Ectodermal cell (in vitro differentiated cells): Measurements from ENCODE around the gene TMCC2.

ENCODE experiments used
- H3K27ac ChIP-seq: 2 replicates; pipeline ENCODE4 v1.7.0; 2013; ENCODE audit warnings: mild to moderate bottlenecking, low read depth, low read length; ENCODE audit not compliant: insufficient read depth, poor library complexity, severe bottlenecking
- H3K27me3 ChIP-seq: 2 replicates; pipeline ENCODE4 v1.7.0; 2013; ENCODE audit warnings: mild to moderate bottlenecking, low read length; ENCODE audit not compliant: insufficient read depth, control insufficient read depth, poor library complexity, severe bottlenecking
- H3K36me3 ChIP-seq: one replicate; pipeline ENCODE4 v1.7.0; 2013; ENCODE audit warnings: low read length; ENCODE audit not compliant: control insufficient read depth, insufficient read depth
- H3K4me1 ChIP-seq: one replicate; pipeline ENCODE4 v1.7.0; 2013; ENCODE audit warnings: low read length; ENCODE audit not compliant: control insufficient read depth, insufficient read depth
- H3K4me3 ChIP-seq: 2 replicates; pipeline ENCODE4 v1.7.0; 2013; ENCODE audit warnings: low read depth, low read length, control low read depth; ENCODE audit not compliant: insufficient read depth
- H3K9me3 ChIP-seq: 2 replicates; pipeline ENCODE4 v1.7.0; 2013; ENCODE audit warnings: mild to moderate bottlenecking, low read length, moderate library complexity; ENCODE audit not compliant: control insufficient read depth
- WGBS, 2 experiments: methylation state at CpG; one replicate each; pipeline ENCODE4 v1.1.7; 2013; ENCODE audit warnings: missing lambda C conversion rate in 2 of 2; 5-methylcytosine and 5-hydroxymethylcytosine counted together

The TMCC2 gene

DNA sequence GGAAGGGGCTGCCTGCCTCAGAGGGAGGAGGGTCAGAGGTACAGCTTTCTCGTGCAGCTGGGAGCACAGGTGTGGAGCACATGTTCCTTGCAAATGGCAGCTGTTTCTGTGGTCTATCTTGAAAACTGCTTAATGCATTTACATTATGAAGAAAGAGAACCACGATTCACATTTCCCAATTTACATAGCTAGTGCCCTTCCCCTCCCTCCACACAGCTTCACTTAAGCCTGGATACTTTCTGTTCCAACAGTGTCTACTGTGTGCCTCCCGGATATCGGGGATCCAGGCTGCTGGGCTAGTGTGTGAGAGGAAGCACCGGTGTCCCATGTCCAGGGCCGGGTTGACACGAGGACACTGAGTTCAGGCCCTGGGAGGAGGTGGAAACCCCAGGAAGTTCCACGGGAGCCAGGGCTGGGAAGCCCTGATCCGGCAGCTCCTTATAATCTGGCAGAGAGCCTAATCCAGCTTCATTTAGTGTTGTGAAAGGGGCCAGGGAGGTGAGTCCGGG is 31.6 kb downstream of the TMCC2 start:
- WGBS, 2 experiments = 90 to 92% methylated on average over 10 of the region's 10 CpGs
- Histone ChIP-seq H3K36me3 (no peaks in the 10 kb centered on the region), H3K9me3 (no peaks in the 10 kb centered on the region), H3K4me3 (no peak overlapping the region), H3K27ac (no peak overlapping the region), H3K4me1 (peaks cover 16% of the 10 kb centered on the region), H3K27me3 (no peaks in the 10 kb centered on the region)

DNA sequence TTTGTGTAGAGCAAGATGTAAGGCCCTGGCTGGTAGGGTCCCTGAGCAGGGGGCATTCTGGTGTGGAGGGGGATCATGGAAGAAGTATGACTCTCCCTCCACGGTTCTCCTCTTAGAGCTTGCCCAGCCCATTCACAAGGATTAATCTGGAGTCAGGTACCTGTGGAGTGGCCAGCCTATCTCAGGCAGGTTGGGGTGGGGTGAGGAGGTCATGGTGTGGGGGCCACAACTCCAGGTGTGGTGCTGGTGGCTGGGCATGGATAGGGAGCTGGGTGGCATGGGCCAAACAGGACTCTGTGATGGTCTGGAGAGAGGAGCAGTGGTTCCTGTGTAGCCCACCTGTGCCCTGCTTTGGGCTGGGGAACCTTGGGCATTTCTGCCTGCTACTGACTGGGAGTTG is 32.3 kb downstream of the TMCC2 start:
- H3K27ac ChIP-seq = no peak overlapping the region
- no peaks in the 10 kb centered on the region for H3K9me3 ChIP-seq
- H3K4me3 ChIP-seq = no peak overlapping the region
- H3K27me3 ChIP-seq = no peaks in the 10 kb centered on the region
- 95 to 100% methylated on average over 1 of the region's 1 CpG for WGBS, 2 experiments
- no peaks in the 10 kb centered on the region for H3K36me3 ChIP-seq
- H3K4me1 ChIP-seq = peaks cover 16% of the 10 kb centered on the region

DNA sequence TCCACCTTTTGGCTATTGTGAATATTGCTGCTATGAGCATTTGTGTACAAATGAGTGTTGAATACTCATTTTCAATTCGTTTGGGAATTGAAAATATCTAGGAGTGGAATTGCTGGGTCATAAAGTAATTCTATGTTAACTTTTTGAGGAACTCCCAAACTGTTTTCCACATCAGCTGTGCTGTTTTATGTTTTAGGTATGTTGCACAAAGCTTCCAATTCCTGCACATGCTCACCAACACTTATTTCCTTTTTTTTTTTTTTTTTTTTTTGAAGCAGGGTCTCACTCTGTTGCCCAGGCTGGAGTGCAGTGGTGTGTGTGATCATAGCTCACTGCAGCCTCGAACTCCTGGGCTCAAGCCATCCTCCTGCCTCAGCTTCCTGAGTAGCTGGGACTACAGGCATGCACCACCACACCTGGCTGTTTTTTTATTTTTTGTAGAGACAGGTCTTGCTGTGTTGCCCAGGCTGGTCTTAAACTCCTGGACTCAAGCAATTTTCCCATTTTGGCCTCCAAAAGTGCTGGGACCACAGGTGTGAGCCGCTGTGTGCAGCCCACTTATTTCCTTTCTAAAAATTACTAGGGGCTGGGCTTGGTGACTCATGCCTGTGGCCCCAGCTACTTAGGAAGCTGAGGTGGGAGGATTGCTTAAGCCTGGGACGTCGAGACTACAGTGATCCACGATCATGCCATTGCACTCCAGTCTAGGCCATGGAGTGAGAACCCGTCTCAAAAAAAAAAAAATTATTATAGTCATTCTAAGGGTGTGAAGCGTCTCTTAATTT is 33.4 kb downstream of the TMCC2 start:
- Histone ChIP-seq H3K27ac (no peak overlapping the region), H3K4me3 (no peak overlapping the region)
- WGBS, 2 experiments = 87 to 91% methylated on average over 8 of the region's 8 CpGs

DNA sequence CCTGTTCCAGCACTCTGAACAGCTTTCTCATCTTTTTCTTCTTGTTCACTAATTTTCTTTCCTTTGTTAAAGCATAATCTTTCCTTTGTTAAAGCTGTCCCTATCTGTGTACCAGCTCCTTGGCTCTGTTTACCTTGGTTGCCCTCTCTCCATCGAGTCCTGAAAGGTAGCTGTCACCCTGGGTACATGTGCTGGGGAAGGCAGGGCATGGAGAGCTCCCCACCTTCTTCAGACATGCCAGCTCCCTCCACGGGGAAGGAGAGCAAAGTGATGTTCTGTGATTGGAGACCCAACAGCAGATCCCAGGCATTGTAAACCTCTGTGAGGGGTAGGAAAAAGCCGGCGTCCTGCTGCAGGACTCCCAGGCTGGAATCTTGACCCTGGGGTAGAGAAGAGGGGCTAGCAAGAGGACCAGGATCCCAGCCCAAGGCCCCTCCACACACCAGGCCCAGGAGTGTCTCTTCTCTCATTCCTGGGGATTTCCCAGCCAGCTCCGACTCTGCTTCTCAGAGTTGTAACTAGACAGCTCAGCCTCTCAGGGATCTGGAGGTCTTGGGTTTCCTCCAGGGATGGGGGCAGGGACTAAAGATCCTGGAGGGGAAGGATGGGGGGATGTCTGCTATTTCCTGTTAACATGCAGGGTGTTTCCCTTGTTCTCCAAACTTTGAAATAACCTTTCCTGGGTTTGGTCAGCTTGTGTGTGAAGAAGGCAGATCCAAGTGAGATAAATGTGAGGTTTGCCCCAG is 34.4 kb downstream of the TMCC2 start:
- H3K36me3 ChIP-seq = no peaks in the 10 kb centered on the region
- H3K27ac ChIP-seq = no peak overlapping the region
- peaks cover 16% of the 10 kb centered on the region for H3K4me1 ChIP-seq
- no peaks in the 10 kb centered on the region for H3K9me3 ChIP-seq
- no peak overlapping the region for H3K4me3 ChIP-seq
- WGBS, 2 experiments = 48 to 56% methylated on average over 5 of the region's 5 CpGs
- H3K27me3 ChIP-seq = no peaks in the 10 kb centered on the region

More for the DNA sequence above, 33.4 kb downstream of the TMCC2 start:
- H3K4me1 ChIP-seq = peaks cover 16% of the 10 kb centered on the region
- H3K9me3 ChIP-seq = no peaks in the 10 kb centered on the region
- no peaks in the 10 kb centered on the region for H3K36me3 ChIP-seq
- H3K27me3 ChIP-seq = no peaks in the 10 kb centered on the region

DNA sequence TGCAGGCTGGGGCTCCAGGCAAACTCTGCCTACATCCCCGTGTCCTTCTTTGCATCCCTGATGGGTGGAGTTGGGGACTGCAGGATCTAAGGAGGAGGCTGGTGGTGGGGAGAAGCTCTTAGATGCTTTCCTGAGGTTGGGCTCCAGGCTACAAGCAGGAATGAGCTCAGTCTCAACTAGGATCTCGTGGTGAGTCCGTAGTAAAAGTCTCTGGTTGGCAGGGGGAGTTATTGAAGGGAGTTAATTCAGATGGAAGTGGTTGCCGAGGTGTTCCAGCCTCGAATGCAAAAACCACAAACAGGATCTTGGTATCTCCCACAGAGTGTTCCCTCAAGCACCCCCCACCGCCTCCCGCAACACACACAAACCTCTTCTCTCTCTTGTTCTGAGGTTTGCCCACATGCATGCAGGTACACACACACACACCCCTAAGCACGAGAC is 35.0 kb downstream of the TMCC2 start:
- no peaks in the 10 kb centered on the region for H3K9me3 ChIP-seq
- H3K4me3 ChIP-seq = no peak overlapping the region
- WGBS, 2 experiments = 82% methylated on average over 8 of the region's 8 CpGs
- H3K27me3 ChIP-seq = no peaks in the 10 kb centered on the region
- H3K27ac ChIP-seq = no peak overlapping the region
- H3K36me3 ChIP-seq = no peaks in the 10 kb centered on the region
- H3K4me1 ChIP-seq = peaks cover 12% of the 10 kb centered on the region

DNA sequence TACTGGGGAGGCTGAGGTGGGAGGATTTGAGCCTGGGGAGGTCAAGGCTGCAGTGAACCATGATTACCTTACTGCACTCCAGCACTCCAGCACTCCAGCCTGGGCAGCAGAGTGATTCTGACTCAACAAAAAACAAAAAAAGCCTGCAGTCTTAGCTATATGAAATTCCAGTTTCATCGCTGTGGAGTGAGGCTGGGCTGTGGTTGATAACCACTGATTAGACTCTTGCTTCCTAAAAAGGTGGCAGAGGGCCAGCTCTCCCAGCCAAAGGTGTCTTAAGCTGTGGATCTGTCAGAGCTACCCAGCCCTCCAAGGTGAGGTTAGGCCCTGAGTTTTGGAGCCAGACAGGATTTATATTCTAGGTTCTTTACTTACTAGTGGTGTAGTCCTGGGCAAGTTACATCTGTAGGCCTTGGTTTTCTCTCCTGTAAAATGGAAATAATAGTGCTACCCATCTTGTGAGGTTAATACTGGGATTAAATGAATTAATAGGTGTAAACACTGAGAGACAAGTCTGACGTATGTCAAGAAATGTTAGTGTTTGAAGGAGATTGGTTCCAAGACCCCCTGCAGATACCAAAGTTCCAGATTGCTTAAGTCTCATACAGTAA is 35.9 kb downstream of the TMCC2 start:
- 97 to 98% methylated on average over 2 of the region's 2 CpGs for WGBS, 2 experiments
- Histone ChIP-seq H3K27me3 (no peaks in the 10 kb centered on the region), H3K4me3 (no peak overlapping the region), H3K27ac (no peak overlapping the region), H3K36me3 (no peaks in the 10 kb centered on the region), H3K9me3 (no peaks in the 10 kb centered on the region), H3K4me1 (peaks cover 6% of the 10 kb centered on the region)

DNA sequence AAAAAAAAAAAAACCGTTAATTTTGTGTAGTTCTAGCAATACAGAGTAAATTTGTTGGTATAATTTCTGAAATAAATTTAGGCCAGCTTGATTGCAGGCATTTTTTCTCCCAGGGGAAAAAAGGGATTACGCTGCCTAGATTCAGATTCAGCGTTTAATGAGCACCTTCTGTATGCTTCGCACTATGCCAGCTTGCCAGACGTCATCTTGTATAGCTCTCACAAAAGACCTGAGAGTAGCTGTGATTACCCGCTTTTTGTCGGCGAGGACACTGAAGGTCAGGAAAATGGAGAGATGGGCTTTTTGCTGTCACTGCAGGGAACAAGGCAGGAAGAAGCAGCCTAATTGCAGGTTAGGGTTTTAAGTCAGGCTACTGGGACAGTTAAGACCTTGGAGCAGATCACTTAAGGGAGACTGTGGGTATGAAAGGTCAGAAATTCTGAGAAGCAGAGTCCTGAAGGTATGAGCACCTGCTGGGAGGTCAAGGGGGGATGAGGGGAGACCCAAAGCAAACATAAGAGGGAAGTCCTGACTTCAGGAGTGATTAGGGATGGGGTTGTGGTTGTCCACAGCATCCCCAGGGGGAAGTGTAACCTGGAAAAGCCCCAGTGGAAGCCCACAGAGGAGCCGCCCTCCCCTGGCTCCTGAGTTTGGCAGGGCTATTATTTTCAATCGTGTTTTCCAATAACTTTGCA is 39.0 kb downstream of the TMCC2 start:
- 87% methylated on average over 10 of the region's 10 CpGs for WGBS, 2 experiments
- Histone ChIP-seq H3K4me1 (peaks cover 6% of the 10 kb centered on the region), H3K27ac (no peak overlapping the region), H3K36me3 (no peaks in the 10 kb centered on the region), H3K27me3 (no peaks in the 10 kb centered on the region), H3K9me3 (no peaks in the 10 kb centered on the region), H3K4me3 (no peak overlapping the region)

DNA sequence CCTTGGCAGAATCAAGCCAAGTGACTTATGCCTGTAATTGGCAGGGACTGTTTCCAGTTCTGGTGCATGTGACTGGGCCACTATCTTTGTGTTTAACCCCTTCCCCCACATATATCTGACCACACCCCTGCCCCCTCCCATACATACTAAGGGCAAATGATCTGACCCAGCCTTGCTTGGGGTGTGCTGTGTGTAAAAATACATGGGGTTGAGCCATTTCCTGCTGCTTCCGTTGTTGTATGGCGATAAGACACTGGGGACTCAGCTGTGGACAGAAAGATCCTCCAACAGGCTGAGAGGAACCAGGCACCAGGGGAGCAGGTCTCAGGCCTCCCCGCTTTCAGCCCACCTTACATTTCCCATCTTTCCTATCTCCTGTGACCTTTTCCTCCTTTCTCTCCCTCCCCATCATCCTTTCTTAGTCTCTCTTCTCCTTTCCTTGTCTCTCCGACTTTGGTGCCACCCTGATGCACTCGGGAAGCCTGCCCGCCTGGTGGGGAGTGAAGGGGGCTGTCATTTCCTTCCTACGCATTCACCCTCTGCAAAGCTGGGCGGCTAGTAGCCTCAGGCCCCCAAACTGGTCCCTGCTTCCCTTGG is 39.7 kb downstream of the TMCC2 start:
- WGBS, 2 experiments = 93 to 94% methylated on average over 8 of the region's 8 CpGs
- H3K9me3 ChIP-seq = no peaks in the 10 kb centered on the region
- no peak overlapping the region for H3K27ac ChIP-seq
- H3K4me3 ChIP-seq = no peak overlapping the region
- H3K4me1 ChIP-seq = peaks cover 5% of the 10 kb centered on the region
- no peaks in the 10 kb centered on the region for H3K27me3 ChIP-seq
- no peaks in the 10 kb centered on the region for H3K36me3 ChIP-seq

DNA sequence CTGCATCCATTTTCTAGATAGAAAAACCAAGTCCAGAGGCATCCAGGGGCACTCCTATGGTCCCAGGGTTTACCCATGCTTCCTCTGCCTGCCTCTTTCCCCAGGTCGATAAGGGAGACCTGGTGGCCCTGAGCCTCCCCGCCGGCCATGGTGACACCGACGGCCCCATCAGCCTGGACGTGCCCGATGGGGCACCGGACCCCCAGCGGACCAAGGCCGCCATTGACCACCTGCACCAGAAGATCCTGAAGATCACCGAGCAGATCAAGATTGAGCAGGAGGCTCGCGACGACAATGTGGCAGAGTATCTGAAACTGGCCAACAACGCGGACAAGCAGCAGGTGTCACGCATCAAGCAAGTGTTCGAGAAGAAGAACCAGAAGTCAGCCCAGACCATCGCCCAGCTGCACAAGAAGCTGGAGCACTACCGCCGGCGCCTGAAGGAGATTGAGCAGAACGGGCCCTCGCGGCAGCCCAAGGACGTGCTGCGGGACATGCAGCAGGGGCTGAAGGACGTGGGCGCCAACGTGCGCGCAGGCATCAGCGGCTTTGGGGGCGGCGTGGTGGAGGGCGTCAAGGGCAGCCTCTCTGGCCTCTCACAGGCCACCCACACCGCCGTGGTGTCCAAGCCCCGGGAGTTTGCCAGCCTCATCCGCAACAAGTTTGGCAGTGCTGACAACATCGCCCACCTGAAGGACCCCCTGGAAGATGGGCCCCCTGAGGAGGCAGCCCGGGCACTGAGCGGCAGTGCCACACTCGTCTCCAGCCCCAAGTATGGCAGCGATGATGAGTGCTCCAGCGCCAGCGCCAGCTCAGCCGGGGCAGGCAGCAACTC is 41.3 kb downstream of the TMCC2 start:
- WGBS, 2 experiments = 96 to 97% methylated on average over 48 of the region's 48 CpGs
- no peaks in the 10 kb centered on the region for H3K36me3 ChIP-seq
- H3K27me3 ChIP-seq = no peaks in the 10 kb centered on the region
- peaks cover 21% of the 10 kb centered on the region for H3K4me1 ChIP-seq
- H3K9me3 ChIP-seq = no peaks in the 10 kb centered on the region
- no peak overlapping the region for H3K27ac ChIP-seq
- no peak overlapping the region for H3K4me3 ChIP-seq
